HCT116 (cell line): ENCODE measurements around the gene COL5A1. TPM values are rescaled to one million over a fixed set of nuclear protein-coding genes. Genes with fewer than 3 reads are reported as not detected.

Source experiments
- ATAC-seq: fragments of 200-7000 bp; cut with Tn5 transposase; 2 replicates; pipeline ENCODE4 v1.9.1; 2020; ENCODE audit warnings: mild to moderate bottlenecking, moderate library complexity
- BruUV-seq: library from RNA; stranded (reverse); fragments of 400-500 nt; replicated peaks from 2 replicates; lab custom pipeline; 2021; lab: Mats Ljungman, UMichigan
- CTCF ChIA-PET: fragments of 300-600 bp; sonication (Branson Sonifier 250); formaldehyde crosslinking; loops from one replicate; lab custom pipeline; 2021; ENCODE audit warnings: antibody characterized with exemption; lab: Charles Lee
- POLR2A ChIA-PET: fragments of 300-600, 350-600 bp; sonication (Branson Sonifier 250); formaldehyde crosslinking; loops from one replicate; lab custom pipeline; 2021; ENCODE audit warnings: antibody characterized with exemption; lab: Charles Lee
- RAD21 ChIA-PET, 2 experiments: fragments of 300-600 bp; sonication (Branson Sonifier 250); formaldehyde crosslinking; loops; one replicate each; lab custom pipeline; 2023; ENCODE audit warnings: low total read pairs in 2 of 2; ENCODE audit not compliant: uncharacterized antibody in 2 of 2, unreplicated experiment in 2 of 2, low non-redundant PET in 1 of 2; lab: Charles Lee
- DNase-seq: peaks from one replicate; pipeline ENCODE4 v3.0.0-alpha.2; 2010; ENCODE audit warnings: low read depth, low spot score
- H2AFZ ChIP-seq: fragments of 200-600 bp; shearing (Covaris generic), sonication (generic); 2 replicates; pipeline ENCODE4 v1.6.1; 2017; ENCODE audit warnings: low read depth, mixed run types, mixed read lengths, antibody characterized with exemption, low read length; ENCODE audit not compliant: poor library complexity, severe bottlenecking
- H3K27ac ChIP-seq: 2 replicates; pipeline ENCODE4 v1.5.1; 2012; ENCODE audit warnings: low read depth, low read length
- H3K27me3 ChIP-seq: fragments of 200-600 bp; sonication (generic); 2 replicates; pipeline ENCODE4 v1.6.1; 2016; ENCODE audit warnings: mixed run types, low read length, mixed read lengths; ENCODE audit not compliant: insufficient read depth
- H3K36me3 ChIP-seq, 2 experiments: fragments of 200-500 bp in 1 of 2; fragments of 200-600 bp in 1 of 2; sonication (Bioruptor generic) in 1 of 2; sonication (generic) in 1 of 2; 2 replicates each; pipeline versions ENCODE4 v1.5.1 to v1.6.1; 2014 to 2016; ENCODE audit warnings: low read length in 2 of 2, inconsistent platforms in 1 of 2, mixed read lengths in 1 of 2, mixed run types in 1 of 2; ENCODE audit not compliant: insufficient read depth in 2 of 2, control insufficient read depth in 1 of 2
- H3K4me1 ChIP-seq, 2 experiments: fragments of 200-600 bp in 1 of 2; sonication (generic) in 1 of 2; 2 replicates each; pipeline versions ENCODE4 v1.5.1 to v1.6.1; 2012 to 2017; ENCODE audit warnings: low read length in 2 of 2, inconsistent platforms in 1 of 2, mild to moderate bottlenecking in 1 of 2, mixed read lengths in 1 of 2, mixed run types in 1 of 2, moderate library complexity in 1 of 2; ENCODE audit not compliant: insufficient read depth in 2 of 2, control insufficient read depth in 1 of 2
- H3K4me2 ChIP-seq: fragments of 200-600 bp; sonication (generic); 2 replicates; pipeline ENCODE4 v1.6.1; 2017; ENCODE audit warnings: mixed run types, low read length, mixed read lengths
- H3K4me3 ChIP-seq, 2 experiments: fragments of 200-600 bp in 1 of 2; sonication (generic) in 1 of 2; replicated peaks in 1 of 2; 2 replicates each; pipeline ENCODE4 v1.5.1; 2011 to 2016; ENCODE audit warnings: low read length in 2 of 2, control low read depth in 1 of 2, low read depth in 1 of 2, mild to moderate bottlenecking in 1 of 2, mixed read lengths in 1 of 2, mixed run types in 1 of 2
- H3K79me2 ChIP-seq: fragments of 200-600 bp; sonication (generic); 2 replicates; pipeline ENCODE4 v1.6.1; 2017; ENCODE audit warnings: mild to moderate bottlenecking, mixed run types, low read length, moderate library complexity, mixed read lengths; ENCODE audit not compliant: insufficient read depth
- H3K9ac ChIP-seq: fragments of 200-600 bp; sonication (generic); 2 replicates; pipeline ENCODE4 v1.6.1; 2016; ENCODE audit warnings: low read length, mixed read lengths
- H3K9me2 ChIP-seq: fragments of 200-600 bp; sonication (generic), shearing (Covaris generic); 2 replicates; pipeline ENCODE4 v1.6.1; 2017; ENCODE audit warnings: mixed run types, mild to moderate bottlenecking, moderate library complexity; ENCODE audit not compliant: insufficient read depth
- H3K9me3 ChIP-seq, 2 experiments: fragments of 200-500 bp in 1 of 2; fragments of 200-600 bp in 1 of 2; sonication (Bioruptor generic) in 1 of 2; sonication (generic) in 1 of 2; 2 replicates each; pipeline ENCODE4 v1.6.1; 2014 to 2017; ENCODE audit warnings: low read length in 2 of 2, mixed read lengths in 2 of 2, inconsistent platforms in 1 of 2, low read depth in 1 of 2, mild to moderate bottlenecking in 1 of 2, mixed run types in 1 of 2, moderate library complexity in 1 of 2; ENCODE audit not compliant: control insufficient read depth in 1 of 2, insufficient read depth in 1 of 2
- H4K20me1 ChIP-seq: fragments of 200-600 bp; sonication (generic), shearing (Covaris generic); 2 replicates; pipeline ENCODE4 v1.6.1; 2017; ENCODE audit warnings: mixed run types, mild to moderate bottlenecking, moderate library complexity; ENCODE audit not compliant: insufficient read depth
- EGR1 ChIP-seq: IDR thresholded peaks from 2 replicates; pipeline ENCODE4 v1.6.1; 2012; ENCODE audit warnings: low read depth
- ELF1 ChIP-seq: IDR thresholded peaks from 2 replicates; pipeline ENCODE4 v1.6.1; 2012; ENCODE audit warnings: low read depth, borderline replicate concordance
- POLR2A ChIP-seq: IDR thresholded peaks from 2 replicates; pipeline ENCODE4 v1.7.0; 2011; ENCODE audit warnings: borderline replicate concordance; ENCODE audit not compliant: insufficient read depth, insufficient read length; ENCODE audit errors: extremely low read depth
- POLR2AphosphoS5 ChIP-seq: IDR thresholded peaks from 2 replicates; pipeline ENCODE4 v1.6.1; 2011; ENCODE audit warnings: mild to moderate bottlenecking, low read depth, low read length, moderate library complexity
- SP1 ChIP-seq: IDR thresholded peaks from 2 replicates; pipeline ENCODE4 v1.6.1; 2012; ENCODE audit warnings: low read depth
- SRF ChIP-seq: IDR thresholded peaks from 2 replicates; pipeline ENCODE4 v1.6.1; 2012; ENCODE audit warnings: low read depth
- TCF7L2 ChIP-seq: IDR thresholded peaks from 2 replicates; pipeline ENCODE4 v1.7.0; 2011; ENCODE audit warnings: borderline replicate concordance, inconsistent platforms; ENCODE audit not compliant: insufficient read depth, insufficient read length; ENCODE audit errors: extremely low read depth
- ZFX ChIP-seq: fragments of 450-650 bp; IDR thresholded peaks from 2 replicates; pipeline ENCODE4 v1.6.1; 2017
- intact Hi-C: fragments of 100-400 bp; cut with micrococcal nuclease; formaldehyde crosslinking; loops from 2 replicates; pipeline ENCODE4 v1.10.0; 2022
- total RNA-seq: library from RNA; stranded (reverse); gene quantifications from one replicate; pipeline ENCODE4 v1.2.1, GENCODE V29; 2021; ENCODE audit not compliant: unreplicated experiment
- TF ChIP-seq, protein P1 (sequence below): IDR thresholded peaks from 2 replicates; pipeline ENCODE4 v1.6.1; 2012; ENCODE audit warnings: low read depth
- TF ChIP-seq, protein P2 (sequence below): IDR thresholded peaks from 2 replicates; pipeline ENCODE4 v1.6.1; 2012

The COL5A1 gene
- total RNA-seq, 1 experiment from 2014 or later, result 0.30 TPM

DNA sequence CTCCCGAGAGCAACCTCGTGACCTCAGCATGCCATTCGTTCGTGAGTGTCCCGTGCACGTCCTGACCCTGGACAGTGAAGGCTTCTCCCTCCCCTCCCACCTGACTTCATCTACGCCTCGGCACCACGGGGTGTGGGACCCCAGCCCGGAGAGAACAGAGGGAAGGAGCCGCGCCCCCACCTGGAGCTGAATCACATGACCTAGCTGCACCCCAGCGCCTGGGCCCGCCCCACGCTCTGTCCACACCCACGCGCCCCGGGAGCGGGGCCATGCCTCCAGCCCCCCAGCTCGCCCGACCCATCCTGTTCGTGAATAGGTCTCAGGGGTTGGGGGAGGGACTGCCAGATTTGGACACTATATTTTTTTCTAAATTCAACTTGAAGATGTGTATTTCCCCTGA lies 200.7 kb downstream of the COL5A1 start:
- no peak overlapping the region for H3K4me2 ChIP-seq
- peaks cover 32% of the 10 kb centered on the region; the same call in 1 of the 2 replicates for H3K27me3 ChIP-seq
- RAD21 ChIA-PET, result no interaction called here
- H3K27ac ChIP-seq, result no peak overlapping the region
- no peaks in the 10 kb centered on the region for H3K9me3 ChIP-seq
- BruUV-seq, result no TSS peak
- H2AFZ ChIP-seq, result no peak overlapping the region
- POLR2A ChIA-PET, result no interaction called here
- TF ChIP-seq POLR2A (no peak), POLR2AphosphoS5 (no peak), SP1 (no peak), ZFX (no peak), EGR1 (no peak), ELF1 (no peak), SRF (no peak), TCF7L2 (no peak)
- TF ChIP-seq, protein P1, sequence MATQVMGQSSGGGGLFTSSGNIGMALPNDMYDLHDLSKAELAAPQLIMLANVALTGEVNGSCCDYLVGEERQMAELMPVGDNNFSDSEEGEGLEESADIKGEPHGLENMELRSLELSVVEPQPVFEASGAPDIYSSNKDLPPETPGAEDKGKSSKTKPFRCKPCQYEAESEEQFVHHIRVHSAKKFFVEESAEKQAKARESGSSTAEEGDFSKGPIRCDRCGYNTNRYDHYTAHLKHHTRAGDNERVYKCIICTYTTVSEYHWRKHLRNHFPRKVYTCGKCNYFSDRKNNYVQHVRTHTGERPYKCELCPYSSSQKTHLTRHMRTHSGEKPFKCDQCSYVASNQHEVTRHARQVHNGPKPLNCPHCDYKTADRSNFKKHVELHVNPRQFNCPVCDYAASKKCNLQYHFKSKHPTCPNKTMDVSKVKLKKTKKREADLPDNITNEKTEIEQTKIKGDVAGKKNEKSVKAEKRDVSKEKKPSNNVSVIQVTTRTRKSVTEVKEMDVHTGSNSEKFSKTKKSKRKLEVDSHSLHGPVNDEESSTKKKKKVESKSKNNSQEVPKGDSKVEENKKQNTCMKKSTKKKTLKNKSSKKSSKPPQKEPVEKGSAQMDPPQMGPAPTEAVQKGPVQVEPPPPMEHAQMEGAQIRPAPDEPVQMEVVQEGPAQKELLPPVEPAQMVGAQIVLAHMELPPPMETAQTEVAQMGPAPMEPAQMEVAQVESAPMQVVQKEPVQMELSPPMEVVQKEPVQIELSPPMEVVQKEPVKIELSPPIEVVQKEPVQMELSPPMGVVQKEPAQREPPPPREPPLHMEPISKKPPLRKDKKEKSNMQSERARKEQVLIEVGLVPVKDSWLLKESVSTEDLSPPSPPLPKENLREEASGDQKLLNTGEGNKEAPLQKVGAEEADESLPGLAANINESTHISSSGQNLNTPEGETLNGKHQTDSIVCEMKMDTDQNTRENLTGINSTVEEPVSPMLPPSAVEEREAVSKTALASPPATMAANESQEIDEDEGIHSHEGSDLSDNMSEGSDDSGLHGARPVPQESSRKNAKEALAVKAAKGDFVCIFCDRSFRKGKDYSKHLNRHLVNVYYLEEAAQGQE, result no peak
- TF ChIP-seq, protein P2, sequence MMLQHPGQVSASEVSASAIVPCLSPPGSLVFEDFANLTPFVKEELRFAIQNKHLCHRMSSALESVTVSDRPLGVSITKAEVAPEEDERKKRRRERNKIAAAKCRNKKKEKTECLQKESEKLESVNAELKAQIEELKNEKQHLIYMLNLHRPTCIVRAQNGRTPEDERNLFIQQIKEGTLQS, result no peak
- no peaks in the 10 kb centered on the region for H3K9me2 ChIP-seq
- H3K79me2 ChIP-seq, result no peaks in the 10 kb centered on the region
- DNase-seq, result no peak
- H3K36me3 ChIP-seq, result no peaks in the 10 kb centered on the region
- peaks cover 0 to 5% of the 10 kb centered on the region in 2 experiments; a peak in 2 of 4 replicates for H3K4me1 ChIP-seq
- no peak overlapping the region for H3K4me3 ChIP-seq
- no peak overlapping the region for H3K9ac ChIP-seq
- no peaks in the 10 kb centered on the region for H4K20me1 ChIP-seq
- ATAC-seq, result no peak
- intact Hi-C loops, result no loop called here
- CTCF ChIA-PET, result no interaction called here
